Measurements from ENCODE around the gene RB1.
"Not testable (repeated sequence)": the region's sequence is repeated elsewhere in the genome, so short reads cannot be mapped to it uniquely, and the experiment has no call there.

Gene RB1

GRCh38 chr13:48299591-48299990 is 4.0 kb upstream of the RB1 start:
- DNase-seq = no peak

GRCh38 chr13:48302871-48303358 is 636 bp upstream of the RB1 start:
- no peak for DNase-seq

- DNase-seq = peak; percentile 54 to 59
These were observed 759 bp downstream of the RB1 start for GRCh38 chr13:48304143-48304876.

- no peak for DNase-seq
These were observed 7.7 kb downstream of the RB1 start for GRCh38 chr13:48311223-48311622.

GRCh38 chr13:48315969-48316650 is 12.6 kb downstream of the RB1 start:
- no peak for DNase-seq

- no peak for DNase-seq
These were observed 13.4 kb downstream of the RB1 start for GRCh38 chr13:48316826-48317510.

- no peak for DNase-seq
These were observed 14.2 kb downstream of the RB1 start for GRCh38 chr13:48317511-48318376.

GRCh38 chr13:48318377-48318811 is 14.8 kb downstream of the RB1 start:
- peak; percentile 36 to 47 for DNase-seq

GRCh38 chr13:48318821-48319511 is 15.4 kb downstream of the RB1 start:
- DNase-seq = peak; percentile 45 to 50

GRCh38 chr13:48319531-48320398 is 16.2 kb downstream of the RB1 start:
- peak; percentile 37 to 50 for DNase-seq

- peak in 1 of 2 experiments; percentile 37 for DNase-seq
These were observed 16.8 kb downstream of the RB1 start for GRCh38 chr13:48320399-48320790.

- DNase-seq = no peak
These were observed 17.4 kb downstream of the RB1 start for GRCh38 chr13:48320891-48321510.

GRCh38 chr13:48322294-48322693 is 18.7 kb downstream of the RB1 start:
- DNase-seq = no peak

- no peak for DNase-seq
These were observed 30.4 kb downstream of the RB1 start for GRCh38 chr13:48333976-48334375.

GRCh38 chr13:48334534-48335127 is 31.1 kb downstream of the RB1 start:
- DNase-seq = no peak

GRCh38 chr13:48339198-48339597 is 35.6 kb downstream of the RB1 start:
- not testable (repeated sequence) for DNase-seq

- no peak for DNase-seq
These were observed 40.7 kb downstream of the RB1 start for GRCh38 chr13:48344264-48344663.

GRCh38 chr13:48346583-48346982 is 43.0 kb downstream of the RB1 start:
- DNase-seq = no peak

- DNase-seq = no peak
These were observed 46.0 kb downstream of the RB1 start for GRCh38 chr13:48349525-48349924.

- DNase-seq = no peak
These were observed 50.0 kb downstream of the RB1 start for GRCh38 chr13:48353590-48353989.

Measured in activated T-cell treated with anti-CD3 and anti-CD28 coated beads, Interleukin-2, amount 50 U/mL, for 48 hours (primary cell).